ENCODE results near the gene PFKFB4.

The PFKFB4 gene

DNA sequence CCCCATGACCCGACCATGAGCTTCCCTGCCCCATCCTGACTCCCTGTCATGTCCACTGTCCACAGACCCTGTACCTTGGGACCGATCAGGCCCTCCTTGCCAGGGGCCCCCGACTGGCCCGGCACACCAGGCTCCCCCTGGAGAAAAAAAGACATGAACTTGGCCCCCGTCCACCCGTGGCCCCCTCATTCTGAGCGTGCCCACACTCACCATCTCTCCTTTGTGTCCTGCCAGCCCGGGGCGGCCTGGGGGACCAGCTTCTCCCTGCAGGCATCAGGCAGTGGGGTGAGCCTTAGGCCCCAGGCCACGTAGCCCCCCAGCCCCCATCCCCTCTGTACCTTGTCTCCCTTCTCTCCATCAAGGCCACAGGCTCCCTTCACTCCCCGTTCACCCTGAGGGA lies 10.9 kb upstream of the PFKFB4 start:
- H3K9me3 ChIP-seq (ENCODE audit: control insufficient read depth, low read length), result no peaks in the 10 kb centered on the region
- no peak overlapping the region for H3K4me3 ChIP-seq (ENCODE audit: insufficient read depth, low read depth, low read length)
- H3K27me3 ChIP-seq (ENCODE audit: control insufficient read depth, insufficient read depth, low read length, poor library complexity, severe bottlenecking), result no peaks in the 10 kb centered on the region
- H3K4me1 ChIP-seq (ENCODE audit: control insufficient read depth, insufficient read depth, low read length), result peaks cover 21% of the 10 kb centered on the region
- no peak overlapping the region for H3K27ac ChIP-seq (ENCODE audit: insufficient read depth, low read depth, low read length, poor library complexity, severe bottlenecking)
- 91 to 94% methylated on average over 11 of the region's 11 CpGs for WGBS, 2 experiments
- no peaks in the 10 kb centered on the region for H3K36me3 ChIP-seq (ENCODE audit: control insufficient read depth, insufficient read depth, low read length)

DNA sequence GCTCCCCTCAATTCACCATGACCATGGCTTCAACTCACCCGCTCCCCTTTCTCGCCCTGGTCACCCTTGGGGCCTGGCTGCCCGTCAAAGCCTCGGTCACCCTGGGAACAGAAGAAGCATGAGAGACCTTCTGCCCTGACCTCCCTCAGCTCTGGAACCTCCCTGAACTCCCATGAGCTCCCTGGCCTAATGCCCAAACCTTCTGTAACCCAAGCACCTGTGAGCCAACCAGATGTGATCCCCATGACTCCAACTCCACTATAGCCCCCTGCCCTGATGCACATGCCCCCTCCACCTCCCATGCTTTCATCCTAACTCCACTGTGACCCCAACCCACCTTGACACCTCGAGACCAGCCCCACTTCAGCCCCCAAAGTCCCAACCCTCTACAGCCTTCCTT lies 10.5 kb upstream of the PFKFB4 start:
- Histone ChIP-seq H3K27me3 (ENCODE audit: control insufficient read depth, insufficient read depth, low read length, poor library complexity, severe bottlenecking) (no peaks in the 10 kb centered on the region), H3K36me3 (ENCODE audit: control insufficient read depth, insufficient read depth, low read length) (no peaks in the 10 kb centered on the region), H3K27ac (ENCODE audit: insufficient read depth, low read depth, low read length, poor library complexity, severe bottlenecking) (no peak overlapping the region), H3K4me3 (ENCODE audit: insufficient read depth, low read depth, low read length) (no peak overlapping the region), H3K4me1 (ENCODE audit: control insufficient read depth, insufficient read depth, low read length) (peaks cover 21% of the 10 kb centered on the region), H3K9me3 (ENCODE audit: control insufficient read depth, low read length) (no peaks in the 10 kb centered on the region)
- 93 to 95% methylated on average over 5 of the region's 5 CpGs for WGBS, 2 experiments

DNA sequence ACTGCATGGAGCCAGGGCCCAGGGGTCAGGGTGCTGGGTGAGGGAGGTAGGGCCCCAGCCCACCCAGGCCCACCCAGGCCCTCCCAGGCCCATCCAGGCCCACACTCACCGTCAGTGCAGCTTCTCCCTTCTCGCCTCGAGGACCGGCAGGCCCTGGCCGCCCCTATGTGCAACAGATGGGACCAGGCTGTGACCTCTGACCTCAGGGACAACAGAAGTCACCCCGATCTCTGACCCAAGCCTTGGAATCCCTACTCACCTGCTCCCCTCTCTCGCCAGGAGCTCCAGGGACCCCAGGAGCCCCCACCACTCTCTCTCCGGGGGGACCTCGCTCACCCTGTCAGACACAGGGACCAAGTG lies 9.8 kb upstream of the PFKFB4 start:
- no peak overlapping the region for H3K4me3 ChIP-seq (ENCODE audit: insufficient read depth, low read depth, low read length)
- 95 to 98% methylated on average over 9 of the region's 9 CpGs for whole genome bisulfite sequencing, 2 experiments
- no peaks in the 10 kb centered on the region for H3K36me3 ChIP-seq (ENCODE audit: control insufficient read depth, insufficient read depth, low read length)
- H3K4me1 ChIP-seq (ENCODE audit: control insufficient read depth, insufficient read depth, low read length), result peaks cover 21% of the 10 kb centered on the region
- H3K27ac ChIP-seq (ENCODE audit: insufficient read depth, low read depth, low read length, poor library complexity, severe bottlenecking), result no peak overlapping the region
- no peaks in the 10 kb centered on the region for H3K9me3 ChIP-seq (ENCODE audit: control insufficient read depth, low read length)
- no peaks in the 10 kb centered on the region for H3K27me3 ChIP-seq (ENCODE audit: control insufficient read depth, insufficient read depth, low read length, poor library complexity, severe bottlenecking)

DNA sequence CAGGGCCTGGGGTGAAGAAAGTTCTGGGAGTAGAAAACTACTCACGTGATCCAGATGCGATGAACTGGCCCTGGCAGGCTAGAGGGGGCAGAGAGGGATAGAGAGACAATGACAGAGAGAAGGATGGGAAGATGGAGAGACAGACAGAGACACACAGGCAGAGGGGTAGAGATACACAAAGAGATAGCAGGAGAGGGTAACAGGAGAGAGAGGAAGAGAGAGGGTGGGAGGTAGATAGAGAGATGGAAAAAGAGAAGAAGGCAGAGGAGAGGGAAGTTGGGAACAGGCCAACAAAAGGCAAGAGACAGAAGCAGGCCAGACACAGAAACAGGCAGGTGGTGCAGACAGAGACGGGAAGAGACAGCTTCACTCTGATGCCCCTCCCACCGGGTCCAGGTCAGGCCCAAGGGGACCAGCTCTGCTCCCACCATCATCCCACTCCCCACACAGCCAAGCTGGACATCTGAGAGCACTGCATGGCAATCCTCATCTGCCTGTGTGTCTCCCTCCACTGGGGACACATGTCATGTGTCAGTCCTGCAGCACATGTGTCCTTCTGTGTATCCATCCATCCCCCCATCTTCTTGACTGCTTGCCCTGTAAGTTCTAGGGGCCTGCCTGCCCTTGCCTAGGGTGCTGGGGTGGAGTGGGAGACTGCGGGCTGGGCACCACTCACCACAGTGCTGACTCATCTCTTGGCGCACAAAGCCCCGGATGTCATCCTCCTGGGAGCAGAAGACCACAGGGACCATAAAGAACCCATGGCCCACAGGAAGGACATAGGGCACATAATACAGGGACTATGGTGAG lies 9.2 kb upstream of the PFKFB4 start:
- Histone ChIP-seq H3K27ac (ENCODE audit: insufficient read depth, low read depth, low read length, poor library complexity, severe bottlenecking) (no peak overlapping the region), H3K36me3 (ENCODE audit: control insufficient read depth, insufficient read depth, low read length) (no peaks in the 10 kb centered on the region), H3K4me3 (ENCODE audit: insufficient read depth, low read depth, low read length) (no peak overlapping the region), H3K27me3 (ENCODE audit: control insufficient read depth, insufficient read depth, low read length, poor library complexity, severe bottlenecking) (no peaks in the 10 kb centered on the region), H3K4me1 (ENCODE audit: control insufficient read depth, insufficient read depth, low read length) (peaks cover 21% of the 10 kb centered on the region), H3K9me3 (ENCODE audit: control insufficient read depth, low read length) (no peaks in the 10 kb centered on the region)
- WGBS, 2 experiments, result 88 to 93% methylated on average over 7 of the region's 7 CpGs

DNA sequence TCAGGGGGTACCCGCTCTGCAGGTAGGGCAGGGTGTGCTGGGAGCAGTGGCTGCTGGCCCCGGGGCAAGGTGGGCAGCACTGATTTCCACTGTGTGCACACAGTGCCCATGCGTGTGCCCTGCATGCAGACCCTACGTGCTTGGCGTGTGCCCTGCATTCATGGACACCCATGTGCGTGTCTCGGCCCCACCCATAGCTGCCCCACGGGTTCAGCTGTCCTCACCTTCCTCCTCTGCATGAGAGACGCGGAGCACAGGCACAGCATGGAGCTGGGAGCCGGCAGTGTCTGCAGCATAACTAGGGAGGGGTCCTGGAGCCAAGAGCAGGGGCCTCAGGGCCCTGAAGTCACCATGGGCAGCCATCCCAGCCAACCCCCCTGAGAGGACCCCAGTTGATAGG lies 8.6 kb upstream of the PFKFB4 start:
- 92 to 95% methylated on average over 11 of the region's 11 CpGs for WGBS, 2 experiments
- no peaks in the 10 kb centered on the region for H3K9me3 ChIP-seq (ENCODE audit: control insufficient read depth, low read length)
- no peak overlapping the region for H3K4me3 ChIP-seq (ENCODE audit: insufficient read depth, low read depth, low read length)
- no peaks in the 10 kb centered on the region for H3K36me3 ChIP-seq (ENCODE audit: control insufficient read depth, insufficient read depth, low read length)
- H3K27ac ChIP-seq (ENCODE audit: insufficient read depth, low read depth, low read length, poor library complexity, severe bottlenecking), result no peak overlapping the region
- H3K4me1 ChIP-seq (ENCODE audit: control insufficient read depth, insufficient read depth, low read length), result peaks cover 27% of the 10 kb centered on the region
- H3K27me3 ChIP-seq (ENCODE audit: control insufficient read depth, insufficient read depth, low read length, poor library complexity, severe bottlenecking), result no peaks in the 10 kb centered on the region

DNA sequence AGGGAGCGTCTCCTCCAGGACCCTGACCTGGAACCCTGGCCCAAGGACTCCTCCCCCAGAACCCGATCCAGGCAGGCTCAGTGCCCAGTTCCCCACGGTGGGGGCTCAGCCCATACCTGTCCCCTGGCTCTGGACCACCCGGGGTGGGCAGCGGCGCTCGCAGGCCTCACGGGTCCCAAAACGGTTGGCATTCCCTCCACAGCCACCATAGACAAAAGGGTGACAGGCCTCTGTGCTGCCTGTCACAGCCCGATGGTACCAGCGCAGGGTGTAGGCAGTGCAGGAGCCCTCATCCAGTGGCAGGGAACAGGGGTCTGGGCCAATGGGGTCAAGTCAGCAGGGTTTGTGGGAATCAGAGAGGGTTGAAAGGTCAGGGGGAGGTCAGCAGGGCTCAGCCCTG lies 8.1 kb upstream of the PFKFB4 start:
- no peak overlapping the region for H3K4me3 ChIP-seq (ENCODE audit: insufficient read depth, low read depth, low read length)
- no peak overlapping the region for H3K27ac ChIP-seq (ENCODE audit: insufficient read depth, low read depth, low read length, poor library complexity, severe bottlenecking)
- no peaks in the 10 kb centered on the region for H3K9me3 ChIP-seq (ENCODE audit: control insufficient read depth, low read length)
- WGBS, 2 experiments, result 91 to 95% methylated on average over 11 of the region's 11 CpGs
- H3K4me1 ChIP-seq (ENCODE audit: control insufficient read depth, insufficient read depth, low read length), result peaks cover 32% of the 10 kb centered on the region
- no peaks in the 10 kb centered on the region for H3K27me3 ChIP-seq (ENCODE audit: control insufficient read depth, insufficient read depth, low read length, poor library complexity, severe bottlenecking)
- no peaks in the 10 kb centered on the region for H3K36me3 ChIP-seq (ENCODE audit: control insufficient read depth, insufficient read depth, low read length)

- 90% methylated on average over 10 of the region's 10 CpGs for WGBS, 2 experiments
- H3K36me3 ChIP-seq (ENCODE audit: control insufficient read depth, insufficient read depth, low read length), result no peaks in the 10 kb centered on the region
- no peaks in the 10 kb centered on the region for H3K27me3 ChIP-seq (ENCODE audit: control insufficient read depth, insufficient read depth, low read length, poor library complexity, severe bottlenecking)
- no peak overlapping the region for H3K4me3 ChIP-seq (ENCODE audit: insufficient read depth, low read depth, low read length)
- H3K27ac ChIP-seq (ENCODE audit: insufficient read depth, low read depth, low read length, poor library complexity, severe bottlenecking), result no peak overlapping the region
- H3K4me1 ChIP-seq (ENCODE audit: control insufficient read depth, insufficient read depth, low read length), result peaks cover 33% of the 10 kb centered on the region
- H3K9me3 ChIP-seq (ENCODE audit: control insufficient read depth, low read length), result no peaks in the 10 kb centered on the region
These were observed 7.4 kb upstream of the PFKFB4 start for GRCh38 chr3:48564022-48564421.

DNA sequence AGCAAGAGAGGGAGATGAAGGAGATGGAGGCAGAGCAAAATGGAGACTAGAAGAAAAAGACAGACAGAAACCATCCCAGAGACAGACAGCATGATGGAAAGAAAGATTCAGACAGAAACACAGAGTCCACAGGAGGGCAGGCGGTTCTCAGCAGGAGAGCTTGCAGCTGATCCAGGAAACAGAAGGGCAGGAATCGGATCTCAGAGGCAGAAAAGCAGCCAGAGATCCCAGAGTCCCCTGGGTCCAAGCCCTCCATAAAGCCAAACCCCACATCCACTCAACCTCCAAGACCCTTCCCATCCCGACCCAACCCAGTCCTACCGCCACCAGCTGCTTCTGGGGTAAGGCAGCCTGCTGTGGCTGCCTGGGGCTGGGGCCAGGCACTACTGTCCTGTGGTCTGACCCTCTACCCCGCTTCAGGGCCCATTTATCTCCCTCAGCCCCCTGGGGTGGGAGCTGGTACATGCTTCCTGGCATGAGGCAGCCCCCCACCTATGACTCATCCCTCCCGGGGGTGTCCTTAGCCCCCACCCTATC lies 6.8 kb upstream of the PFKFB4 start, which contains the start of gene UCN2:
Gene UCN2 (minus strand): TSS at position 400 of the 537 bp plus-strand sequence. CDS start 657 bp downstream, outside the sequence.
- H3K27ac ChIP-seq (ENCODE audit: insufficient read depth, low read depth, low read length, poor library complexity, severe bottlenecking), result peak within 1 kb of the TSS; percentile 65
- no peaks in the 10 kb centered on the region for H3K27me3 ChIP-seq (ENCODE audit: control insufficient read depth, insufficient read depth, low read length, poor library complexity, severe bottlenecking)
- H3K36me3 ChIP-seq (ENCODE audit: control insufficient read depth, insufficient read depth, low read length), result no peaks in the 10 kb centered on the region
- 64 to 67% methylated on average over 6 of the region's 6 CpGs for WGBS, 2 experiments
- H3K4me3 ChIP-seq (ENCODE audit: insufficient read depth, low read depth, low read length), result no peak within 1 kb of the TSS
- peaks cover 33% of the 10 kb centered on the region for H3K4me1 ChIP-seq (ENCODE audit: control insufficient read depth, insufficient read depth, low read length)
- no peaks in the 10 kb centered on the region for H3K9me3 ChIP-seq (ENCODE audit: control insufficient read depth, low read length)

DNA sequence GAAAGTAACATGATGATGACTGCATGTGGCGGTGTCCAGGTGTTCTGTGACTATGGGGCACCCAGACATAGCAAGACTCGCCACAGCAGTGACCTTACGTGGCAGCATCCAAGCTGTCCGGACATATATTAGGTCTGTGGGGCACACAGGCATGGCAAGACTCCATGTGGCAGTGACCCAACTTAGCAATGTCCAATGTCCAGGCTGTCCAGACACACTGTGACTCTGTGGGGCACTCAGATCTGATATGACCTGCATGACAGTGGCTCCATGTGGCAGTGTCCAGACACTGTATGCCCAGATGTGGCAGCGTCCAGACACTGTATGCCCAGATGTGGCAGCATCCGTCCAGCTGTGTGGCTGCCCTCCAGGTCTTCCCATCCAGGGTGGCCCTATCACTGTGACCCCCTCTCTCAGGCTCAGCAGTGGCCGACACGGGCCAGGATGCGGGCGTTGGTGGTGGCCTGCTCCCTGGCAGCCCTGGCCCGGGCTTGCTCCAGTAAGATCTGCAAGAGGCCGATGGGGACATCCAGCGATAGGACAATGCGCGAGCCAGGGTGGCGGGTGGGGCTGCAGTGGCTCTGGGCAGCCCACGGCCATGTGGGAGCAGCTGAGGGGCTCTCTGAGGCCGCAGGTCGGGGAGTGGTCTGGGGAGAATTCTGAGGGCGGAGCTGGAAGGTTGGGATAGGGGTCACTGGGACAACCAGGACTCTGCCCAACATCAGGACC lies 5.9 kb upstream of the PFKFB4 start:
- H3K4me1 ChIP-seq (ENCODE audit: control insufficient read depth, insufficient read depth, low read length), result peaks cover 33% of the 10 kb centered on the region
- H3K27ac ChIP-seq (ENCODE audit: insufficient read depth, low read depth, low read length, poor library complexity, severe bottlenecking), result peak overlapping the region; percentile 65
- no peaks in the 10 kb centered on the region for H3K9me3 ChIP-seq (ENCODE audit: control insufficient read depth, low read length)
- H3K27me3 ChIP-seq (ENCODE audit: control insufficient read depth, insufficient read depth, low read length, poor library complexity, severe bottlenecking), result no peaks in the 10 kb centered on the region
- 95% methylated on average over 20 of the region's 20 CpGs for WGBS, 2 experiments
- H3K36me3 ChIP-seq (ENCODE audit: control insufficient read depth, insufficient read depth, low read length), result no peaks in the 10 kb centered on the region
- H3K4me3 ChIP-seq (ENCODE audit: insufficient read depth, low read depth, low read length), result no peak overlapping the region

GRCh38 chr3:48561045-48561736 lies 4.6 kb upstream of the PFKFB4 start:
- H3K4me3 ChIP-seq (ENCODE audit: insufficient read depth, low read depth, low read length), result no peak overlapping the region
- no peak overlapping the region for H3K27ac ChIP-seq (ENCODE audit: insufficient read depth, low read depth, low read length, poor library complexity, severe bottlenecking)
- H3K4me1 ChIP-seq (ENCODE audit: control insufficient read depth, insufficient read depth, low read length), result peaks cover 35% of the 10 kb centered on the region
- 39% methylated on average over 21 of the region's 21 CpGs for WGBS, 2 experiments
- H3K36me3 ChIP-seq (ENCODE audit: control insufficient read depth, insufficient read depth, low read length), result no peaks in the 10 kb centered on the region
- H3K9me3 ChIP-seq (ENCODE audit: control insufficient read depth, low read length), result no peaks in the 10 kb centered on the region
- no peaks in the 10 kb centered on the region for H3K27me3 ChIP-seq (ENCODE audit: control insufficient read depth, insufficient read depth, low read length, poor library complexity, severe bottlenecking)
